Neural crest cell (in vitro differentiated cells): ENCODE results near the gene NFKBIZ. TPM values are rescaled to one million over a fixed set of nuclear protein-coding genes. Genes with fewer than 3 reads are reported as not detected.

Experiments
- DNase-seq: peaks from one replicate; pipeline ENCODE4 v3.0.0; 2021; ENCODE audit warnings: low read depth, mixed read lengths, low spot score
- H3K27ac Mint-ChIP-seq: one replicate; pipeline ENCODE4 v1.8.0; 2021; ENCODE audit warnings: mild to moderate bottlenecking, mixed read lengths; ENCODE audit not compliant: unreplicated experiment
- H3K27me3 Mint-ChIP-seq: 2 replicates; pipeline ENCODE4 v1.8.0; 2021; ENCODE audit warnings: low read depth, mild to moderate bottlenecking, mixed read lengths
- H3K36me3 Mint-ChIP-seq: 2 replicates; pipeline ENCODE4 v1.8.0; 2021; ENCODE audit warnings: low read depth, mild to moderate bottlenecking, mixed read lengths
- H3K4me1 Mint-ChIP-seq: 2 replicates; pipeline ENCODE4 v1.8.0; 2021; ENCODE audit warnings: mixed read lengths
- H3K4me3 Mint-ChIP-seq: one replicate; pipeline ENCODE4 v1.8.0; 2021; ENCODE audit warnings: mild to moderate bottlenecking, mixed read lengths
- H3K9me3 Mint-ChIP-seq: 2 replicates; pipeline ENCODE4 v1.8.0; 2021; ENCODE audit warnings: mixed read lengths
- CTCF ChIP-seq: fragments of 200-600 bp; sonication (generic); conservative IDR thresholded peaks from 2 replicates; pipeline ENCODE4 v1.5.0; 2021; ENCODE audit warnings: antibody characterized with exemption, mild to moderate bottlenecking
- total RNA-seq: library from RNA; stranded (reverse); gene quantifications from 2 replicates; pipeline ENCODE4 v1.2.1, GENCODE V29; 2021

NFKBIZ gene
- total RNA-seq, 1 donor from 2014 or later = 6.2 TPM

DNA sequence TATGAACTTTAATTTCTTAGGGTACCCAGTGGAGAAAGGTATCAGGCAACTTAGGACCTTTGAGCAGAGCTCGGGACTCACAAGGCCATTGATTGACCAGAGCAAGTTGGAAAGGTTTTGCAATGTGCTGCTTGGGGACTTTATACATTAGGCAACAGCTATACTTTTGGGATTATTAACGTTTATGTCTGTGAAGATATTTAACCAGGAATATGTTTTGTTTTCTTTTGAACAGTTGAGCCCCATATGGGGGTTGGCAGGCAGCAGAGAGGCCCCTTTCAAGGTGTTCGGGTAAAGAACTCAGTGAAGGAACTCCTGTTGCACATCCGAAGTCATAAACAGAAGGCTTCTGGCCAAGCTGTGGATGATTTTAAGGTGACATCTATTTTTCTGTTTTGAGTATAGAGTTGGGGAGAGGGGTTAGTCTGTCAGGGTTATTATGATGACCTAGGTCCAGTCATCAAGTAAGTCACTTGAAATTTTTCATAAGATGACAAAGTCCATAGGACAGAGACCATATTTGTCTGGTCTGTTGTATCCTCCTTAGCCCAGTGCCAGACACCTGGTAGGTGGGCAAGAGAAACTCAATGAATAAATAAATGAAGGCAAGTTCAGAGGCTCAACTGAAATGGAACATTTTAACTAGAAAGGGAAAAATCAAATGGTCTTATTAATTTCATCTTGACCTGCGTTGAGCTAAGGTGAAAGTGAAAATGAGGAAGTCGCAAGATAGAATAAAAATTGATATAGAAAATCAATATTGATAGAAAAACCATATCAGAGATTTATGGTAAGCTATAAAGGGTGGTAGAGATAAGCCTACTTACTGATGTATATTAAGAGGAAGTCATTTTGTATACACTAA is 2.8 kb downstream of the NFKBIZ start:
- TF ChIP-seq CTCF = no peak
- peaks cover 4% of the 10 kb centered on the region for H3K27me3 Mint-ChIP-seq
- peaks cover 11% of the 10 kb centered on the region for H3K36me3 Mint-ChIP-seq
- H3K27ac Mint-ChIP-seq = no peak overlapping the region
- no peak for DNase-seq
- H3K4me1 Mint-ChIP-seq = peaks cover 17% of the 10 kb centered on the region
- H3K4me3 Mint-ChIP-seq = peak overlapping the region; percentile 15
- H3K9me3 Mint-ChIP-seq = no peaks in the 10 kb centered on the region

- Mint-ChIP-seq H3K4me3 (no peak overlapping the region), H3K27ac (no peak overlapping the region), H3K4me1 (peaks cover 17% of the 10 kb centered on the region), H3K36me3 (peaks cover 11% of the 10 kb centered on the region), H3K9me3 (no peaks in the 10 kb centered on the region), H3K27me3 (peaks cover 4% of the 10 kb centered on the region)
- no peak for DNase-seq
- TF ChIP-seq CTCF = no peak
Observed at GRCh38 chr3:101852983-101853840, 3.9 kb downstream of the NFKBIZ start.

DNA sequence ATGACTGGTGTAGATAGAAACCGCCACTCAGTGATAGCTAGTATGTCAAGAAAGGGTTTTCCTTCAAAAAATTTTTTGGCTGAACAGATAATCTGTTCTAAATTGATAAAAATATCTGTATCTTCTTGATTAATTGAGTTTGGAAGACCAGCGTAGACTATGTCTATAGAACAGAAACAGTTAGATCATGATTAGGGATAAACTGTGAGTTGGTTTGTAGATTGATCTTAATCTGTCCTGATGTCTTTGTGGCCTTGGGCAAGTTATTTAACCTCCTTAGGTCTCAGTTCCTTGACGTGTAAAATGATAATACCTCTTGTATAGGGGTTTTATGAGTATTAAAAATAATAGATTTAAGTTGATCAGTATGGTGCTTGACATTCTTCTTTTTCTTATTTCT is 4.7 kb downstream of the NFKBIZ start:
- no peak overlapping the region for H3K27ac Mint-ChIP-seq
- peaks cover 4% of the 10 kb centered on the region for H3K27me3 Mint-ChIP-seq
- peaks cover 17% of the 10 kb centered on the region for H3K4me1 Mint-ChIP-seq
- no peaks in the 10 kb centered on the region for H3K9me3 Mint-ChIP-seq
- DNase-seq = no peak
- no peak for TF ChIP-seq CTCF
- H3K4me3 Mint-ChIP-seq = no peak overlapping the region
- peaks cover 11% of the 10 kb centered on the region for H3K36me3 Mint-ChIP-seq

DNA sequence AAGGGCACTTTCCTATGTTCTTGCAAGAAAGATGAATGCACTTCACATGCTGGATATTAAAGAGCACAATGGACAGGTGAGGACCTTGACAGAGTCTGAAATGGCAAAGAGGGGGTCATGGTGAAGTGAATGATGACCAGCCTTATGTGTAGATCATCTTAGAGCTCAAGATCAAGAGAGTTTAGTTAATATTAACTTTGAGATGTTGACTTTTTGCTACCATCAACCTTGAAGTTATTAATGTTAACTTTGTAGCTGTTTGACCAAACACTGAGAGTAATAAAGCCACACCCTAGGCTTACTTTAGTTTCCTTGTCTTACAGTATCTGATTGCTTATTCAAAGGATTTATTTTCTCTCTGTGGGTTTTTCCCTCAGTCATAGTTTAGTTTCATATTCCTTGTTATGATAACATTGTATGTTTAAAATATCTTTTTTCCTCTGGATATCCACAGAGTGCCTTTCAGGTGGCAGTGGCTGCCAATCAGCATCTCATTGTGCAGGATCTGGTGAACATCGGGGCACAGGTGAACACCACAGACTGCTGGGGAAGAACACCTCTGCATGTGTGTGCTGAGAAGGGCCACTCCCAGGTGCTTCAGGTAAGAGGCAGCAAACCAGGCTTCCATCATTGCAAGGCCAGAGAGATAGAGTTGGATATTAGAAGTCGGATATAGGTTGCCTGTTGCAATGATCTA is 5.4 kb downstream of the NFKBIZ start:
- Mint-ChIP-seq H3K4me1 (peaks cover 17% of the 10 kb centered on the region), H3K9me3 (no peaks in the 10 kb centered on the region), H3K36me3 (peaks cover 11% of the 10 kb centered on the region), H3K27ac (no peak overlapping the region), H3K27me3 (peaks cover 4% of the 10 kb centered on the region), H3K4me3 (no peak overlapping the region)
- no peak for DNase-seq
- TF ChIP-seq CTCF = no peak

- H3K27ac Mint-ChIP-seq = no peak overlapping the region
- no peak for DNase-seq
- no peak for TF ChIP-seq CTCF
- H3K36me3 Mint-ChIP-seq = peaks cover 11% of the 10 kb centered on the region
- no peaks in the 10 kb centered on the region for H3K4me1 Mint-ChIP-seq
- H3K27me3 Mint-ChIP-seq = no peaks in the 10 kb centered on the region
- H3K9me3 Mint-ChIP-seq = no peaks in the 10 kb centered on the region
- no peak overlapping the region for H3K4me3 Mint-ChIP-seq
Observed at GRCh38 chr3:101857301-101857741, 8.0 kb downstream of the NFKBIZ start.
